Measurements from ENCODE around the gene ZNF143. TPM values are rescaled to one million over a fixed set of nuclear protein-coding genes. Genes with fewer than 3 reads are reported as not detected.

ZNF143 gene
- total and polyA plus RNA-seq, 2 of the 13 experiments (the other 11 are each of a cell fraction or from before 2014, with no cell fraction given), result 22.4 to 35.6 TPM

- 98% methylated on average over 4 of the region's 4 CpGs for WGBS (ENCODE audit: low lambda C conversion rate)
- TF ChIP-seq GMEB1 (CRISPR knock-in tag; IDR thresholded peaks at IDR 0.05; ENCODE audit: borderline replicate concordance) (no peak), NR1H2 (CRISPR knock-in tag; IDR thresholded peaks at IDR 0.05; ENCODE audit: borderline replicate concordance, low read depth) (no peak)
Observed at GRCh38 chr11:9446230-9446629, 14.6 kb upstream of the ZNF143 start.

GRCh38 chr11:9448576-9449352 lies 12.0 kb upstream of the ZNF143 start:
- no peaks in the 10 kb centered on the region for H3K9me3 ChIP-seq (ENCODE audit: low read length)
- DNase-seq (ENCODE audit: low spot score) (no peak), FAIRE-seq (no peak), ATAC-seq (peak; percentile 13; the same call in 1 of the 3 replicates)
- in situ Hi-C loops (cut with HindIII; ENCODE audit: extremely low pct_ligation_motif_present, low pct_unique_long_range_greater_than_20kb), result no loop called here
- POLR2A ChIA-PET, result interaction anchor here (3.0 kb wide), 1 partner anchor 11 kb away, joined by 27 read pairs; the partner anchor contains the start of gene ZNF143
- no TSS peak for BruUV-seq (replicated peaks)
- H3K79me2 ChIP-seq (ENCODE audit: insufficient read depth, low read length), result no peaks in the 10 kb centered on the region
- no peak overlapping the region for H3K27ac ChIP-seq (ENCODE audit: extremely low read length, insufficient read depth, low read length)
- WGBS (ENCODE audit: low lambda C conversion rate), result 96% methylated on average over 9 of the region's 9 CpGs
- no peaks in the 10 kb centered on the region for H4K20me1 ChIP-seq (ENCODE audit: insufficient read depth, low read length)
- no peaks in the 10 kb centered on the region for H3K4me1 ChIP-seq (ENCODE audit: insufficient read depth, low read length)
- no peak overlapping the region for H3K4me3 ChIP-seq (replicated peaks in 1 of 3; ENCODE audit: insufficient read depth in 1 of 3, low read depth in 2 of 3, low read length in 3 of 3)
- TF ChIP-seq ZNF232 (CRISPR knock-in tag; IDR thresholded peaks at IDR 0.05; ENCODE audit: borderline replicate concordance) (no peak), ZNF589 (CRISPR knock-in tag; conservative IDR thresholded peaks at IDR 0.05) (no peak), NR2C2 (CRISPR knock-in tag; IDR thresholded peaks at IDR 0.05; ENCODE audit: borderline replicate concordance) (no peak), SP140L (CRISPR knock-in tag; IDR thresholded peaks at IDR 0.05; ENCODE audit: borderline replicate concordance) (no peak), CEBPB (IDR thresholded peaks at IDR 0.05; ENCODE audit: borderline replicate concordance, low read depth, low read length) (no peak), FOXA1 (IDR thresholded peaks at IDR 0.05) (no peak), FOXA1 (CRISPR knock-in tag; IDR thresholded peaks at IDR 0.05) (no peak), SAFB2 (CRISPR knock-in tag; IDR thresholded peaks at IDR 0.05; ENCODE audit: borderline replicate concordance, low read depth) (no peak), RCOR2 (CRISPR knock-in tag; IDR thresholded peaks at IDR 0.05) (no peak)
- no peak overlapping the region for H3K4me2 ChIP-seq (ENCODE audit: low read depth, low read length)
- peaks cover 3 to 14% of the 10 kb centered on the region in 2 experiments; a peak in 3 of 5 replicates for H3K36me3 ChIP-seq (replicated peaks in 1 of 2; ENCODE audit: control insufficient read depth in 1 of 2, insufficient read depth in 2 of 2, low read length in 2 of 2)
- CTCF ChIA-PET (ENCODE audit: low intra/inter-chr PET ratio, low total read pairs), result no interaction called here
- no peak overlapping the region for H3K9ac ChIP-seq (ENCODE audit: insufficient read depth, low read depth, low read length)
- intact Hi-C loops (cut with micrococcal nuclease; ENCODE audit: unreplicated experiment), result loop anchor here (10.0 kb wide), 1 partner anchor 56 kb away; no protein-coding TSS in a partner anchor
- no peak overlapping the region for H2AFZ ChIP-seq (ENCODE audit: low read length)
- no peaks in the 10 kb centered on the region for H3K27me3 ChIP-seq (ENCODE audit: control insufficient read depth in 1 of 2, insufficient read depth in 2 of 2, low read length in 2 of 2)

More at GRCh38 chr11:9446230-9446629, 14.6 kb upstream of the ZNF143 start:
- intact Hi-C loops (cut with micrococcal nuclease; ENCODE audit: unreplicated experiment) (loop anchor here (10.0 kb wide), 1 partner anchor 59 kb away; no protein-coding TSS in a partner anchor), in situ Hi-C loops (cut with HindIII; ENCODE audit: extremely low pct_ligation_motif_present, low pct_unique_long_range_greater_than_20kb) (no loop called here)
- no peak overlapping the region for H3K27ac ChIP-seq (ENCODE audit: extremely low read length, insufficient read depth, low read length)
- BruUV-seq (replicated peaks), result TSS peak; percentile 47
- H2AFZ ChIP-seq (ENCODE audit: low read length), result no peak overlapping the region
- H3K4me3 ChIP-seq (replicated peaks in 1 of 3; ENCODE audit: insufficient read depth in 1 of 3, low read depth in 2 of 3, low read length in 3 of 3), result no peak overlapping the region
- no peaks in the 10 kb centered on the region for H4K20me1 ChIP-seq (ENCODE audit: insufficient read depth, low read length)
- H3K36me3 ChIP-seq (replicated peaks in 1 of 2; ENCODE audit: control insufficient read depth in 1 of 2, insufficient read depth in 2 of 2, low read length in 2 of 2), result peaks cover 8 to 36% of the 10 kb centered on the region in 2 experiments
- no peak overlapping the region for H3K9ac ChIP-seq (ENCODE audit: insufficient read depth, low read depth, low read length)
- FAIRE-seq, result no peak
- ChIA-PET CTCF (ENCODE audit: low intra/inter-chr PET ratio, low total read pairs) (no interaction called here), POLR2A (no interaction called here)
- no peak overlapping the region for H3K4me2 ChIP-seq (ENCODE audit: low read depth, low read length)
- H3K4me1 ChIP-seq (ENCODE audit: insufficient read depth, low read length), result no peaks in the 10 kb centered on the region
- H3K9me3 ChIP-seq (ENCODE audit: low read length), result no peaks in the 10 kb centered on the region
- no peaks in the 10 kb centered on the region for H3K79me2 ChIP-seq (ENCODE audit: insufficient read depth, low read length)
- H3K27me3 ChIP-seq (ENCODE audit: control insufficient read depth in 1 of 2, insufficient read depth in 2 of 2, low read length in 2 of 2), result no peaks in the 10 kb centered on the region
- DNase-seq (ENCODE audit: low spot score), result no peak
- ATAC-seq, result no peak
